ENCODE results near the gene BMAL1. TPM values are rescaled to one million over a fixed set of nuclear protein-coding genes. Genes with fewer than 3 reads are reported as not detected.

The BMAL1 gene
- total and polyA plus RNA-seq, 2 of the 8 experiments (the other 6 are each of a cell fraction or from before 2014, with no cell fraction given), result 6.8 to 6.9 TPM

GRCh38 chr11:13367115-13367514, 89.5 kb downstream of the BMAL1 start:
- H4K5ac ChIP-seq (ENCODE audit: insufficient read length, low read depth, low read length), result no peak overlapping the region
- FAIRE-seq, result no peak
- no peak overlapping the region for H3K4me3 ChIP-seq (ENCODE audit: extremely low read depth in 1 of 4, insufficient read depth in 2 of 4, low read depth in 3 of 4, low read length in 4 of 4)
- no peak for DNase-seq (ENCODE audit: low read depth in 1 of 2, low spot score in 2 of 2)
- POLR2A ChIA-PET (ENCODE audit: partially characterized antibody), result no interaction called here
- no peaks in the 10 kb centered on the region for H3K27me3 ChIP-seq (replicated peaks in 1 of 4; ENCODE audit: control insufficient read depth in 3 of 4, extremely low read depth in 1 of 4, insufficient read depth in 3 of 4, low read length in 3 of 4)
- no peak overlapping the region for H3K4ac ChIP-seq (replicated peaks; ENCODE audit: insufficient read length, low read depth, low read length)
- no peak overlapping the region for H2AK5ac ChIP-seq (ENCODE audit: low read depth, low read length)
- no peak overlapping the region for H3K4me2 ChIP-seq (ENCODE audit: insufficient read depth in 1 of 2, low read depth in 2 of 2, low read length in 2 of 2)
- no peaks in the 10 kb centered on the region for H3K9me3 ChIP-seq (ENCODE audit: insufficient read depth in 2 of 2, low read depth in 1 of 2, low read length in 1 of 2)
- no peak overlapping the region for H2AFZ ChIP-seq (ENCODE audit: low read length)
- TF ChIP-seq CHD2 (IDR thresholded peaks at IDR 0.05; ENCODE audit: low read length) (no peak), TAF1 (IDR thresholded peaks at IDR 0.05; ENCODE audit: low read depth, low read length) (no peak), YY1 (IDR thresholded peaks at IDR 0.05; ENCODE audit: low read depth, low read length) (no peak), NANOG (IDR thresholded peaks at IDR 0.05; ENCODE audit: insufficient read depth, low read depth, low read length, poor library complexity, severe bottlenecking) (no peak), EP300 (IDR thresholded peaks at IDR 0.05; ENCODE audit: borderline replicate concordance in 1 of 2, low read depth in 2 of 2, low read length in 2 of 2) (no peak), POLR2A (IDR thresholded peaks at IDR 0.05; ENCODE audit: control extremely low read depth in 1 of 2, low read depth in 2 of 2, low read length in 2 of 2) (no peak), SP2 (IDR thresholded peaks at IDR 0.05; ENCODE audit: low read length) (no peak), HDAC6 (IDR thresholded peaks at IDR 0.05; ENCODE audit: low read depth, low read length) (no peak), POLR2AphosphoS5 (IDR thresholded peaks at IDR 0.05; ENCODE audit: low read depth, low read length) (no peak), CREB1 (IDR thresholded peaks at IDR 0.05) (no peak), JUN (IDR thresholded peaks at IDR 0.05; ENCODE audit: low read depth, low read length) (no peak), HDAC2 (IDR thresholded peaks at IDR 0.05; ENCODE audit: borderline replicate concordance in 1 of 2, low read depth in 2 of 2, low read length in 2 of 2) (no peak), POU5F1 (IDR thresholded peaks at IDR 0.05; ENCODE audit: low read depth, low read length) (no peak), CBX8 (IDR thresholded peaks at IDR 0.05; ENCODE audit: borderline replicate concordance, low read depth, low read length) (no peak)
- H3K56ac ChIP-seq (replicated peaks; ENCODE audit: insufficient read length, low read depth, low read length), result no peak overlapping the region
- H3K79me2 ChIP-seq (ENCODE audit: control insufficient read depth in 1 of 2, insufficient read depth in 2 of 2, low read length in 2 of 2), result no peaks in the 10 kb centered on the region
- H3K9ac ChIP-seq (replicated peaks in 1 of 4; ENCODE audit: extremely low read depth in 1 of 4, low read depth in 3 of 4, low read length in 3 of 4), result no peak overlapping the region
- H4K91ac ChIP-seq (replicated peaks; ENCODE audit: insufficient read length, low read length), result no peak overlapping the region
- no peaks in the 10 kb centered on the region for H3K23me2 ChIP-seq (ENCODE audit: low read depth, low read length)
- no peaks in the 10 kb centered on the region for H3K36me3 ChIP-seq (ENCODE audit: control insufficient read depth in 2 of 4, insufficient read depth in 4 of 4, low read length in 3 of 4)
- H3K4me1 ChIP-seq (replicated peaks in 1 of 4; ENCODE audit: control insufficient read depth in 3 of 4, insufficient read depth in 4 of 4, low read length in 3 of 4), result peaks cover 0 to 3% (median 0%) of the 10 kb centered on the region in 4 experiments; a peak in 2 of 7 replicates
- no peak overlapping the region for H2BK15ac ChIP-seq (ENCODE audit: low read length)
- H2BK5ac ChIP-seq (ENCODE audit: low read depth, low read length), result no peak overlapping the region
- no peak overlapping the region for H3K27ac ChIP-seq (ENCODE audit: low read depth, low read length)
- 88% methylated on average over 4 of the region's 4 CpGs; no CpG with 5 or more reads in 1 of the 2 experiments for WGBS, 2 experiments (ENCODE audit: extremely low coverage in 1 of 2, insufficient coverage in 1 of 2, insufficient read length in 1 of 2, insufficient replicate concordance in 2 of 2, low coverage in 1 of 2, low lambda C conversion rate in 2 of 2, missing lambda C conversion rate in 1 of 2)
- H3K23ac ChIP-seq (ENCODE audit: insufficient read length), result no peak overlapping the region
- CTCF ChIA-PET (ENCODE audit: partially characterized antibody), result interaction anchor here (0.6 to 4.7 kb wide), 15 partner anchors 11 to 841 kb away, joined by 3 to 24 read pairs (median 4); no protein-coding TSS in a partner anchor
- H2BK12ac ChIP-seq (ENCODE audit: low read depth, low read length), result no peak overlapping the region
- H3K79me1 ChIP-seq (ENCODE audit: low read depth, low read length), result no peaks in the 10 kb centered on the region
- no peak overlapping the region for H2BK20ac ChIP-seq (ENCODE audit: low read length)
- H3K18ac ChIP-seq (ENCODE audit: extremely low read depth, low read length), result no peak overlapping the region
- no peaks in the 10 kb centered on the region for H4K20me1 ChIP-seq (replicated peaks in 1 of 2; ENCODE audit: control insufficient read depth in 1 of 2, insufficient read depth in 2 of 2, low read length in 2 of 2)
- no peak overlapping the region for H4K8ac ChIP-seq (ENCODE audit: extremely low read depth, insufficient read depth, low read length)
- no peak overlapping the region for H2BK120ac ChIP-seq (replicated peaks; ENCODE audit: low read depth, low read length)
- no peak overlapping the region for H3K14ac ChIP-seq (ENCODE audit: insufficient read length)

Measured in H1 (cell line).